ENCODE data around the gene FBLN5.

DNA sequence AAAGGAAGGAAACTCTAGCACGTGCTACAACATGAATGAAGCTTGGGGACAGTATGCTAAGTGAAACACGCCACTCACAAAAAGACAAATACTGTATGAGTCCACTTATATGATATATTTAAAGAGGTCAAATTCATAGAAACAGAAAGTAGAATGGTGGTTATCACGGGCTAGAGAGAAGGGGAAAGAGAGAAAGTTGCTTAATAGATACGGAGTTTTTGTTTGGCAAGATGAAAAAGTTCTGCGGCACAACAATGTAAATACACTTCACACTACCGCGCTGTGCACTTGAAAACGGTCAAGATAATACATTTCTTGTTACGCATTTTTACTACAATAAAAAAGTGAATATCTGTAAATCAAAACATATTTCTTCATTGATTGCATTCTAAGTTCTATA, 37.3 kb downstream of the FBLN5 start:
- TF ChIP-seq POLR2A (IDR thresholded peaks at IDR 0.05): no peak
- TF ChIP-seq, protein P1, sequence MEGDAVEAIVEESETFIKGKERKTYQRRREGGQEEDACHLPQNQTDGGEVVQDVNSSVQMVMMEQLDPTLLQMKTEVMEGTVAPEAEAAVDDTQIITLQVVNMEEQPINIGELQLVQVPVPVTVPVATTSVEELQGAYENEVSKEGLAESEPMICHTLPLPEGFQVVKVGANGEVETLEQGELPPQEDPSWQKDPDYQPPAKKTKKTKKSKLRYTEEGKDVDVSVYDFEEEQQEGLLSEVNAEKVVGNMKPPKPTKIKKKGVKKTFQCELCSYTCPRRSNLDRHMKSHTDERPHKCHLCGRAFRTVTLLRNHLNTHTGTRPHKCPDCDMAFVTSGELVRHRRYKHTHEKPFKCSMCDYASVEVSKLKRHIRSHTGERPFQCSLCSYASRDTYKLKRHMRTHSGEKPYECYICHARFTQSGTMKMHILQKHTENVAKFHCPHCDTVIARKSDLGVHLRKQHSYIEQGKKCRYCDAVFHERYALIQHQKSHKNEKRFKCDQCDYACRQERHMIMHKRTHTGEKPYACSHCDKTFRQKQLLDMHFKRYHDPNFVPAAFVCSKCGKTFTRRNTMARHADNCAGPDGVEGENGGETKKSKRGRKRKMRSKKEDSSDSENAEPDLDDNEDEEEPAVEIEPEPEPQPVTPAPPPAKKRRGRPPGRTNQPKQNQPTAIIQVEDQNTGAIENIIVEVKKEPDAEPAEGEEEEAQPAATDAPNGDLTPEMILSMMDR (IDR thresholded peaks at IDR 0.05): no peak
